Measurements from ENCODE around the gene BTBD7. TPM values are rescaled to one million over a fixed set of nuclear protein-coding genes. Genes with fewer than 3 reads are reported as not detected.

The BTBD7 gene
- total and polyA plus RNA-seq, 2 experiments from 2014 or later = 14.8 to 25.8 TPM

- peaks cover 98% of the 10 kb centered on the region for H3K79me2 ChIP-seq
- no peak for TF ChIP-seq EZH2 (IDR thresholded peaks at IDR 0.05; ENCODE audit: borderline replicate concordance)
- TF ChIP-seq, protein P1, sequence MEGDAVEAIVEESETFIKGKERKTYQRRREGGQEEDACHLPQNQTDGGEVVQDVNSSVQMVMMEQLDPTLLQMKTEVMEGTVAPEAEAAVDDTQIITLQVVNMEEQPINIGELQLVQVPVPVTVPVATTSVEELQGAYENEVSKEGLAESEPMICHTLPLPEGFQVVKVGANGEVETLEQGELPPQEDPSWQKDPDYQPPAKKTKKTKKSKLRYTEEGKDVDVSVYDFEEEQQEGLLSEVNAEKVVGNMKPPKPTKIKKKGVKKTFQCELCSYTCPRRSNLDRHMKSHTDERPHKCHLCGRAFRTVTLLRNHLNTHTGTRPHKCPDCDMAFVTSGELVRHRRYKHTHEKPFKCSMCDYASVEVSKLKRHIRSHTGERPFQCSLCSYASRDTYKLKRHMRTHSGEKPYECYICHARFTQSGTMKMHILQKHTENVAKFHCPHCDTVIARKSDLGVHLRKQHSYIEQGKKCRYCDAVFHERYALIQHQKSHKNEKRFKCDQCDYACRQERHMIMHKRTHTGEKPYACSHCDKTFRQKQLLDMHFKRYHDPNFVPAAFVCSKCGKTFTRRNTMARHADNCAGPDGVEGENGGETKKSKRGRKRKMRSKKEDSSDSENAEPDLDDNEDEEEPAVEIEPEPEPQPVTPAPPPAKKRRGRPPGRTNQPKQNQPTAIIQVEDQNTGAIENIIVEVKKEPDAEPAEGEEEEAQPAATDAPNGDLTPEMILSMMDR (IDR thresholded peaks at IDR 0.05; ENCODE audit: poor library complexity) = no peak
- no peak for TF ChIP-seq EZH2phosphoT487 (IDR thresholded peaks at IDR 0.05; ENCODE audit: low read depth, severe bottlenecking, unreplicated experiment)
- H3K4me1 ChIP-seq (ENCODE audit: insufficient read depth) = no peaks in the 10 kb centered on the region
- no peak overlapping the region for H3K4me3 ChIP-seq
- H3K27me3 ChIP-seq = no peaks in the 10 kb centered on the region
- H3K9me3 ChIP-seq (ENCODE audit: low read depth) = no peaks in the 10 kb centered on the region
- WGBS (ENCODE audit: low lambda C conversion rate, missing lambda C conversion rate) = 63% methylated on average over 1 of the region's 1 CpG
- H3K4me2 ChIP-seq = no peak overlapping the region
- no peak overlapping the region for H2AFZ ChIP-seq
- H3K9me2 ChIP-seq (replicated peaks; ENCODE audit: insufficient read depth) = no peaks in the 10 kb centered on the region
- DNase-seq (ENCODE audit: low spot score) = no peak
- no peak overlapping the region for H3K27ac ChIP-seq
- peaks cover 26% of the 10 kb centered on the region for H4K20me1 ChIP-seq (ENCODE audit: insufficient read depth, poor library complexity, severe bottlenecking)
- no peaks in the 10 kb centered on the region for H3K36me3 ChIP-seq (replicated peaks; ENCODE audit: insufficient read depth, low read depth)
These were observed 21.8 kb downstream of the BTBD7 start for GRCh38 chr14:93311082-93311481.

DNA sequence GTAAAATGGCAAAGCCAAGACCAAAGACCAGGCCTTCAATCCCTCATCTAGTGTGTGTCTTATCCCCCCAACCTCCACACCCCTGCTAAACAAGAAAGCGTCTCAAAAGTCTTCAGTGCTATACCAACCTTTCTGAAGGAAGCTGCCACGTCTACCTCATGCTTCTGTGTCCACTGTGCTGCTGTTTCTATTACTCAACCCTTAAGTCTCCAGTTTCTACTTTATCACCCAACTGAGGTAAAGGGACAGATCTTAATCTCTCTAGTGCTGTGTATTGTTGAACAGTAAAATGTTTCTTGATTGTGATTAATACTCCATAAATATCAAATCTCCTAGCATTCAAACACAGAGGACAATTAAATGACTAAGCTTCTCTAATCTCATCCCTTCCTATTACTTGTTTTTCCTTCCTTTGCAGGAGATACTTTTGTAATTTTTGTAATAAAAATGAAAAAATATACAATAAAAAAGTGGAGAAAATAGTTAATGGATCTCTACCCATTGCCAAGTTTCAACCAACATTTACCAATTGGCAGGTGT lies 23.3 kb downstream of the BTBD7 start:
- peaks cover 26% of the 10 kb centered on the region for H4K20me1 ChIP-seq (ENCODE audit: insufficient read depth, poor library complexity, severe bottlenecking)
- WGBS (ENCODE audit: low lambda C conversion rate, missing lambda C conversion rate) = 87% methylated on average over 2 of the region's 2 CpGs
- H3K27me3 ChIP-seq = no peaks in the 10 kb centered on the region
- DNase-seq (ENCODE audit: low spot score) = no peak
- no peak overlapping the region for H3K4me3 ChIP-seq
- H3K4me1 ChIP-seq (ENCODE audit: insufficient read depth) = no peaks in the 10 kb centered on the region
- no peak overlapping the region for H2AFZ ChIP-seq
- peaks cover 98% of the 10 kb centered on the region for H3K79me2 ChIP-seq
- no peak overlapping the region for H3K4me2 ChIP-seq
- no peaks in the 10 kb centered on the region for H3K36me3 ChIP-seq (replicated peaks; ENCODE audit: insufficient read depth, low read depth)
- no peaks in the 10 kb centered on the region for H3K9me3 ChIP-seq (ENCODE audit: low read depth)
- peak overlapping the region; percentile 66 for H3K27ac ChIP-seq
- TF ChIP-seq EZH2phosphoT487 (IDR thresholded peaks at IDR 0.05; ENCODE audit: low read depth, severe bottlenecking, unreplicated experiment) (no peak), EZH2 (IDR thresholded peaks at IDR 0.05; ENCODE audit: borderline replicate concordance) (no peak)
- TF ChIP-seq, protein P1 (IDR thresholded peaks at IDR 0.05; ENCODE audit: poor library complexity) = no peak
- H3K9me2 ChIP-seq (replicated peaks; ENCODE audit: insufficient read depth) = no peaks in the 10 kb centered on the region

DNA sequence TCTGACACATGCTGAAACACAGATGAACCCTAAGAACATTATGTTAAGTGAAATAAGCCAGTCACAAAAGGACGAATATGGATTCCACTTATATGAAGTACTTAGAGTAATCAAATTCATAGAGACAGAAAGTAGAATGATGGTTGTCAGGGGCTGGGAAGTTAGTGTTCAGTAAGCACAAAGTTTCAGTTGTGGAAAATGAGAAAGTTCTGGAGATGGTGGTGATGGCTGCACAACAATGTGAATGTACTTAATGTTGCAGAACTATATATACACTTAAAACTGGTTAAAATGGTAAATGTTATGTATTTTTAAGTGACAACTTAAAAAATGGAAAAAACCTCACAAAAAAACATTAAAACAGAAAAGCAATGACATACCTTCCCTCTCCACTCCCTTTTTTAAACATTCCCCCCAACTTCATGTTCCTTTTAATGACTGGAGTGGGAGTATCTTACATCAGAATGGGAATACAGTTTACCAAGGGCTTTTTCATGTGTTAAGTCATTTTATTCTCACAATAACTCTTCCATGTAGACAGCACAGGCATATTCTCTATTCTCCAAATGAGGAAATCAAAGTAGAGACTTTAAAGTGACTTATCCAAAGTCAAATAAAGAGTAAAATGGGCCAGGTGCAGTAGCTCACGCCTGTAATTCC lies 24.0 kb downstream of the BTBD7 start:
- H4K20me1 ChIP-seq (ENCODE audit: insufficient read depth, poor library complexity, severe bottlenecking) = peaks cover 25% of the 10 kb centered on the region
- no peaks in the 10 kb centered on the region for H3K27me3 ChIP-seq
- H3K79me2 ChIP-seq = peaks cover 98% of the 10 kb centered on the region
- H3K4me3 ChIP-seq = no peak overlapping the region
- no peak overlapping the region for H2AFZ ChIP-seq
- no peak overlapping the region for H3K4me2 ChIP-seq
- peak overlapping the region; percentile 66 for H3K27ac ChIP-seq
- WGBS (ENCODE audit: low lambda C conversion rate, missing lambda C conversion rate) = 75% methylated on average over 2 of the region's 2 CpGs
- H3K36me3 ChIP-seq (replicated peaks; ENCODE audit: insufficient read depth, low read depth) = no peaks in the 10 kb centered on the region
- no peak for TF ChIP-seq EZH2 (IDR thresholded peaks at IDR 0.05; ENCODE audit: borderline replicate concordance)
- TF ChIP-seq, protein P1 (IDR thresholded peaks at IDR 0.05; ENCODE audit: poor library complexity) = no peak
- TF ChIP-seq EZH2phosphoT487 (IDR thresholded peaks at IDR 0.05; ENCODE audit: low read depth, severe bottlenecking, unreplicated experiment) = no peak
- no peak for DNase-seq (ENCODE audit: low spot score)
- H3K9me3 ChIP-seq (ENCODE audit: low read depth) = no peaks in the 10 kb centered on the region
- H3K4me1 ChIP-seq (ENCODE audit: insufficient read depth) = peaks cover 3% of the 10 kb centered on the region
- no peaks in the 10 kb centered on the region for H3K9me2 ChIP-seq (replicated peaks; ENCODE audit: insufficient read depth)
